GM18873 (cell line): Measurements from ENCODE around the gene ZNF441.
"Not testable (repeated sequence)": the region's sequence is repeated elsewhere in the genome, so short reads cannot be mapped to it uniquely, and the experiment has no call there.

Experiments used
- ATAC-seq: cut with Tn5 transposase; IDR thresholded peaks from one replicate; pipeline ENCODE4 v1.9.1; 2021; ENCODE audit warnings: mild to moderate bottlenecking, moderate library complexity, moderate number of reproducible peaks; ENCODE audit not compliant: unreplicated experiment, low FRiP score

ZNF441 gene

GRCh38 chr19:11776669-11777068 is 9.9 kb downstream of the ZNF441 start:
- ATAC-seq, result not testable (repeated sequence)

GRCh38 chr19:11780431-11781020 is 13.7 kb downstream of the ZNF441 start:
- ATAC-seq, result no peak

GRCh38 chr19:11781295-11782057 is 14.7 kb downstream of the ZNF441 start:
- ATAC-seq, result no peak

- ATAC-seq, result no peak
These were observed 17.0 kb downstream of the ZNF441 start for GRCh38 chr19:11783767-11784166.

GRCh38 chr19:11784356-11784755 is 17.6 kb downstream of the ZNF441 start:
- no peak for ATAC-seq

GRCh38 chr19:11787536-11787935 is 20.7 kb downstream of the ZNF441 start:
- ATAC-seq, result no peak

GRCh38 chr19:11792942-11793341 is 26.1 kb downstream of the ZNF441 start:
- ATAC-seq, result no peak

- peak; percentile 49 for ATAC-seq
These were observed 30.7 kb downstream of the ZNF441 start for GRCh38 chr19:11797491-11797890.

GRCh38 chr19:11798391-11799330 is 31.9 kb downstream of the ZNF441 start, which contains the start of gene ZNF491:
Gene ZNF491, plus strand, starts transcription at chr19:11798523. Its CDS starts 7,431 bp downstream, at chr19:11805954.
- ATAC-seq, result peak; percentile 76

- no peak for ATAC-seq
These were observed 39.7 kb downstream of the ZNF441 start for GRCh38 chr19:11806354-11807098.

GRCh38 chr19:11807099-11807380 is 40.2 kb downstream of the ZNF441 start:
- no peak for ATAC-seq

- ATAC-seq, result no peak
These were observed 46.9 kb downstream of the ZNF441 start for GRCh38 chr19:11813703-11814028.

- peak; percentile 90 for ATAC-seq
These were observed 47.4 kb downstream of the ZNF441 start, which contains the start of gene ZNF440 for GRCh38 chr19:11814029-11814699. Gene ZNF440, plus strand, starts transcription at chr19:11814273. Its CDS starts 175 bp downstream, at chr19:11814448.

GRCh38 chr19:11814700-11815035 is 47.9 kb downstream of the ZNF441 start:
- no peak for ATAC-seq

GRCh38 chr19:11821474-11822109 is 54.8 kb downstream of the ZNF441 start:
- ATAC-seq, result no peak

- not testable (repeated sequence) for ATAC-seq
These were observed 62.4 kb downstream of the ZNF441 start for GRCh38 chr19:11828957-11829876.

GRCh38 chr19:11832253-11832912 is 65.6 kb downstream of the ZNF441 start:
- no peak for ATAC-seq

- ATAC-seq, result no peak
These were observed 66.7 kb downstream of the ZNF441 start for GRCh38 chr19:11833541-11833940.
